H1 (cell line): ENCODE results near the gene SHQ1. TPM values are rescaled to one million over a fixed set of nuclear protein-coding genes. Genes with fewer than 3 reads are reported as not detected.

Source experiments
- CTCF ChIA-PET: fragments of 300-600 bp; sonication (Branson Sonifier 250); formaldehyde crosslinking; loops from one replicate; lab custom pipeline; 2021; ENCODE audit not compliant: partially characterized antibody; lab: Charles Lee
- POLR2A ChIA-PET: fragments of 300-600 bp; sonication (Branson Sonifier 250); formaldehyde crosslinking; loops from one replicate; lab custom pipeline; 2021; ENCODE audit warnings: inconsistent platforms; ENCODE audit not compliant: partially characterized antibody; lab: Charles Lee
- DNase-seq, 2 experiments: peaks; one replicate each; pipeline versions ENCODE4 v3.0.0 to v3.0.0-alpha.2; 2010 to 2022; ENCODE audit warnings: low spot score in 2 of 2, low read depth in 1 of 2, mixed read lengths in 1 of 2
- FAIRE-seq: peaks from 2 replicates; lab custom pipeline; 2011; peaks lifted over from hg19 to GRCh38; lab: Jason Lieb, UNC
- H2AFZ ChIP-seq: 2 replicates; pipeline ENCODE4 v1.8.1; 2012; ENCODE audit warnings: low read length, inconsistent platforms
- H2AK5ac ChIP-seq: 2 replicates; pipeline ENCODE4 v1.6.1; 2013; ENCODE audit warnings: low read depth, low read length
- H2BK120ac ChIP-seq: replicated peaks from 2 replicates; pipeline ENCODE3; 2013; ENCODE audit warnings: low read depth, low read length, inconsistent platforms
- H2BK12ac ChIP-seq: 2 replicates; pipeline ENCODE4 v1.6.1; 2013; ENCODE audit warnings: low read depth, low read length
- H2BK15ac ChIP-seq: 2 replicates; pipeline ENCODE4 v1.6.1; 2013; ENCODE audit warnings: low read length
- H2BK20ac ChIP-seq: 2 replicates; pipeline ENCODE4 v1.6.1; 2013; ENCODE audit warnings: low read length
- H2BK5ac ChIP-seq: 2 replicates; pipeline ENCODE4 v1.6.1; 2013; ENCODE audit warnings: low read depth, low read length
- H3K14ac ChIP-seq: 2 replicates; pipeline ENCODE4 v1.6.1; 2013; ENCODE audit warnings: inconsistent platforms; ENCODE audit not compliant: insufficient read length
- H3K18ac ChIP-seq: 2 replicates; pipeline ENCODE4 v1.6.1; 2013; ENCODE audit warnings: low read length; ENCODE audit errors: extremely low read depth
- H3K23ac ChIP-seq: 2 replicates; pipeline ENCODE4 v1.6.1; 2013; ENCODE audit warnings: inconsistent platforms; ENCODE audit not compliant: insufficient read length
- H3K23me2 ChIP-seq: 2 replicates; pipeline ENCODE4 v1.6.1; 2013; ENCODE audit warnings: low read depth, low read length
- H3K27ac ChIP-seq: 2 replicates; pipeline ENCODE4 v1.6.1; 2011; ENCODE audit warnings: low read depth, low read length, inconsistent platforms
- H3K27me3 ChIP-seq, 4 experiments: replicated peaks in 1 of 4; 1 replicate in 1 of 4; 2 replicates in 3 of 4; pipeline versions ENCODE4 v1.6.1 to v1.8.1; 2011 to 2013; ENCODE audit warnings: low read length in 3 of 4, mild to moderate bottlenecking in 3 of 4, inconsistent platforms in 2 of 4, mixed read lengths in 2 of 4, moderate library complexity in 1 of 4; ENCODE audit not compliant: control insufficient read depth in 3 of 4, insufficient read depth in 3 of 4; ENCODE audit errors: extremely low read depth in 1 of 4
- H3K36me3 ChIP-seq, 4 experiments: 2 replicates each; pipeline versions ENCODE4 v1.6.1 to v1.8.1; 2011 to 2013; ENCODE audit warnings: mild to moderate bottlenecking in 4 of 4, low read length in 3 of 4, moderate library complexity in 2 of 4, control low read depth in 1 of 4, inconsistent platforms in 1 of 4; ENCODE audit not compliant: insufficient read depth in 4 of 4, control insufficient read depth in 2 of 4
- H3K4ac ChIP-seq: replicated peaks from 2 replicates; pipeline ENCODE3; 2013; ENCODE audit warnings: low read length, low read depth, mixed read lengths, inconsistent platforms; ENCODE audit not compliant: insufficient read length
- H3K4me1 ChIP-seq, 4 experiments: replicated peaks in 1 of 4; 1 replicate in 1 of 4; 2 replicates in 3 of 4; pipeline versions ENCODE4 v1.6.1 to v1.8.1; 2011 to 2013; ENCODE audit warnings: low read length in 3 of 4, inconsistent platforms in 2 of 4, mixed read lengths in 1 of 4; ENCODE audit not compliant: insufficient read depth in 4 of 4, control insufficient read depth in 3 of 4
- H3K4me2 ChIP-seq, 2 experiments: 2 replicates each; pipeline versions ENCODE4 v1.6.1 to v1.8.1; 2011 to 2013; ENCODE audit warnings: low read depth in 2 of 2, low read length in 2 of 2, control low read depth in 1 of 2, inconsistent platforms in 1 of 2, mild to moderate bottlenecking in 1 of 2; ENCODE audit not compliant: insufficient read depth in 1 of 2
- H3K4me3 ChIP-seq, 4 experiments: fragments of 200-600, 300-600 bp in 1 of 4; sonication (generic), shearing (Covaris generic), sonication (Bioruptor Twin) in 1 of 4; 2 replicates each; pipeline versions ENCODE4 v1.5.1 to v1.8.1; 2011 to 2016; ENCODE audit warnings: low read length in 4 of 4, low read depth in 3 of 4, control low read depth in 2 of 4, inconsistent platforms in 2 of 4, mild to moderate bottlenecking in 2 of 4, mixed read lengths in 1 of 4, moderate library complexity in 1 of 4; ENCODE audit not compliant: insufficient read depth in 2 of 4; ENCODE audit errors: extremely low read depth in 1 of 4
- H3K56ac ChIP-seq: replicated peaks from 2 replicates; pipeline ENCODE3; 2013; ENCODE audit warnings: low read depth, mild to moderate bottlenecking, mixed read lengths, low read length, inconsistent platforms; ENCODE audit not compliant: insufficient read length
- H3K79me1 ChIP-seq: 2 replicates; pipeline ENCODE4 v1.6.1; 2013; ENCODE audit warnings: low read depth, low read length, control low read depth
- H3K79me2 ChIP-seq, 2 experiments: 2 replicates each; pipeline versions ENCODE4 v1.6.1 to v1.8.1; 2012 to 2013; ENCODE audit warnings: low read length in 2 of 2, mild to moderate bottlenecking in 2 of 2, inconsistent platforms in 1 of 2; ENCODE audit not compliant: insufficient read depth in 2 of 2, control insufficient read depth in 1 of 2
- H3K9ac ChIP-seq, 4 experiments: replicated peaks in 1 of 4; 1 replicate in 1 of 4; 2 replicates in 3 of 4; pipeline versions ENCODE4 v1.6.1 to v1.8.1; 2011 to 2013; ENCODE audit warnings: low read depth in 3 of 4, low read length in 3 of 4, control low read depth in 2 of 4, mild to moderate bottlenecking in 2 of 4, moderate library complexity in 2 of 4, inconsistent platforms in 1 of 4; ENCODE audit errors: extremely low read depth in 1 of 4
- H3K9me3 ChIP-seq, 2 experiments: 2 replicates each; pipeline versions ENCODE4 v1.6.1 to v1.8.1; 2012 to 2013; ENCODE audit warnings: mild to moderate bottlenecking in 2 of 2, moderate library complexity in 2 of 2, control low read depth in 1 of 2, inconsistent platforms in 1 of 2, low read depth in 1 of 2, low read length in 1 of 2, mixed read lengths in 1 of 2; ENCODE audit not compliant: insufficient read depth in 2 of 2
- H4K20me1 ChIP-seq, 2 experiments: replicated peaks in 1 of 2; 2 replicates each; pipeline versions ENCODE3 to v1.8.1; 2011 to 2013; ENCODE audit warnings: inconsistent platforms in 2 of 2, low read length in 2 of 2, mild to moderate bottlenecking in 1 of 2; ENCODE audit not compliant: insufficient read depth in 2 of 2, control insufficient read depth in 1 of 2
- H4K5ac ChIP-seq: 2 replicates; pipeline ENCODE4 v1.6.1; 2013; ENCODE audit warnings: low read length, low read depth, mixed read lengths, inconsistent platforms; ENCODE audit not compliant: insufficient read length
- H4K8ac ChIP-seq: 2 replicates; pipeline ENCODE4 v1.8.0; 2013; ENCODE audit warnings: mild to moderate bottlenecking, moderate library complexity, low read length, inconsistent platforms; ENCODE audit not compliant: insufficient read depth; ENCODE audit errors: extremely low read depth
- H4K91ac ChIP-seq: replicated peaks from 2 replicates; pipeline ENCODE3; 2013; ENCODE audit warnings: low read length, mixed read lengths, inconsistent platforms; ENCODE audit not compliant: insufficient read length
- ATF2 ChIP-seq: IDR thresholded peaks from 2 replicates; pipeline ENCODE4 v1.6.1; 2012; ENCODE audit warnings: low read length, inconsistent platforms
- CBX5 ChIP-seq: fragments of 300-800, 300-1000 bp; sonication (generic); IDR thresholded peaks from 2 replicates; pipeline ENCODE4 v1.7.1; 2016; ENCODE audit warnings: antibody characterized with exemption, low read length, low read depth
- EGR1 ChIP-seq: IDR thresholded peaks from 2 replicates; pipeline ENCODE4 v1.6.1; 2011; ENCODE audit warnings: low read depth, low read length, borderline replicate concordance
- RNF2 ChIP-seq: fragments of 200-900, 300-1000 bp; sonication (generic); IDR thresholded peaks from 2 replicates; pipeline ENCODE4 v1.7.1; 2016; ENCODE audit warnings: borderline replicate concordance, low read depth, mild to moderate bottlenecking, antibody characterized with exemption, low read length; ENCODE audit not compliant: poor library complexity, severe bottlenecking; ENCODE audit errors: missing control alignments
- RXRA ChIP-seq: IDR thresholded peaks from 2 replicates; pipeline ENCODE4 v1.6.1; 2011; ENCODE audit warnings: low read depth, mild to moderate bottlenecking, low read length, moderate library complexity; ENCODE audit not compliant: insufficient read depth
- SP1 ChIP-seq: IDR thresholded peaks from 2 replicates; pipeline ENCODE4 v1.6.1; 2011; ENCODE audit warnings: low read depth, low read length
- TAF7 ChIP-seq: optimal IDR thresholded peaks from 2 replicates; pipeline ENCODE3; 2011; ENCODE audit warnings: low read depth, mild to moderate bottlenecking, inconsistent platforms, low read length, moderate library complexity, borderline replicate concordance
- TBP ChIP-seq: IDR thresholded peaks from 2 replicates; pipeline ENCODE4 v1.6.1; 2011; ENCODE audit warnings: low read depth, low read length, improper control_type of control experiment
- TCF12 ChIP-seq: IDR thresholded peaks from 2 replicates; pipeline ENCODE4 v1.6.1; 2011; ENCODE audit warnings: low read depth, mild to moderate bottlenecking, low read length
- USF2 ChIP-seq: IDR thresholded peaks from 2 replicates; pipeline ENCODE4 v1.6.1; 2011; ENCODE audit warnings: low read length, improper control_type of control experiment
- YY1 ChIP-seq: IDR thresholded peaks from 2 replicates; pipeline ENCODE4 v1.6.1; 2011; ENCODE audit warnings: low read depth, mild to moderate bottlenecking, low read length
- WGBS, 2 experiments: shearing (Covaris generic) in 1 of 2; methylation state at CpG; one replicate each; pipeline versions ENCODE4 v1.1.6 to v1.1.7; 2013 to 2015; ENCODE audit warnings: low lambda C conversion rate in 2 of 2, mixed read lengths in 2 of 2, inconsistent platforms in 1 of 2, low coverage in 1 of 2, missing lambda C conversion rate in 1 of 2; ENCODE audit not compliant: insufficient replicate concordance in 2 of 2, insufficient coverage in 1 of 2, insufficient read length in 1 of 2; ENCODE audit errors: extremely low coverage in 1 of 2, missing lambda C conversion rate in 1 of 2; 5-methylcytosine and 5-hydroxymethylcytosine counted together
- polyA plus RNA-seq, 7 experiments: library from polyadenylated mRNA; depleted of rRNA in 3 of 7; stranded (reverse) in 5 of 7; unstranded in 2 of 7; fragments of >200 nt in 5 of 7; fragments of 200-250 nt in 2 of 7; gene quantifications; 1 replicate in 5 of 7; 2 replicates in 1 of 7; 4 replicates in 1 of 7; pipeline versions ENCODE4 v1.2.1 to v1.2.3, GENCODE V29; 2011 to 2013; ENCODE audit warnings: missing spikeins in 2 of 7, mixed read lengths in 2 of 7
- total RNA-seq: library from RNA; stranded (reverse); fragmentation: NEBNext Ultra II Directional; extraction: Animal tissue kit (Norgen Biotek cat#: 25700); gene quantifications from 2 replicates; pipeline ENCODE4 v1.2.1, GENCODE V29; 2021

The SHQ1 gene
- total and polyA plus RNA-seq, 2 of the 8 experiments (the other 6 are each of a cell fraction or from before 2014, with no cell fraction given) = 10.7 to 34.4 TPM

GRCh38 chr3:72748659-72749058 lies 99.6 kb downstream of the SHQ1 start:
- Histone ChIP-seq H3K9ac (no peak overlapping the region), H3K79me2 (no peaks in the 10 kb centered on the region), H2AFZ (no peak overlapping the region), H4K8ac (no peak overlapping the region), H2BK120ac (no peak overlapping the region), H3K79me1 (no peaks in the 10 kb centered on the region), H3K23ac (no peak overlapping the region), H2BK15ac (no peak overlapping the region), H3K14ac (no peak overlapping the region), H3K4me1 (peaks cover 0 to 2% (median 0%) of the 10 kb centered on the region in 4 experiments; a peak in 1 of 7 replicates), H3K27ac (no peak overlapping the region), H3K4ac (no peak overlapping the region), H3K4me2 (no peak overlapping the region), H3K4me3 (no peak overlapping the region), H4K5ac (no peak overlapping the region), H2BK5ac (no peak overlapping the region), H3K23me2 (no peaks in the 10 kb centered on the region), H2BK12ac (no peak overlapping the region), H4K91ac (no peak overlapping the region), H3K18ac (no peak overlapping the region), H2AK5ac (no peak overlapping the region), H3K9me3 (no peaks in the 10 kb centered on the region), H2BK20ac (no peak overlapping the region), H4K20me1 (no peaks in the 10 kb centered on the region), H3K36me3 (no peaks in the 10 kb centered on the region), H3K27me3 (no peaks in the 10 kb centered on the region), H3K56ac (no peak overlapping the region)
- DNase-seq (no peak), FAIRE-seq (no peak)
- POLR2A ChIA-PET = no interaction called here
- 96% methylated on average over 6 of the region's 6 CpGs; no CpG with 5 or more reads in 1 of the 2 experiments for WGBS, 2 experiments
- CTCF ChIA-PET = interaction anchor here (0.6 to 1.1 kb wide), 2 partner anchors 21 to 283 kb away, joined by 3 to 4 read pairs; no protein-coding TSS in a partner anchor
- TF ChIP-seq TCF12 = no peak
- no peak for TF ChIP-seq RXRA
- no peak for TF ChIP-seq SP1
- TF ChIP-seq YY1 = no peak
- TF ChIP-seq USF2 = no peak
- no peak for TF ChIP-seq CBX5
- TF ChIP-seq TAF7 = no peak
- no peak for TF ChIP-seq EGR1
- TF ChIP-seq RNF2 = no peak
- no peak for TF ChIP-seq TBP
- TF ChIP-seq ATF2 = no peak
